HG02885 (cell line): ENCODE results near the gene SLC22A2.

ENCODE experiments used
- ATAC-seq: cut with Tn5 transposase; IDR thresholded peaks from one replicate; pipeline ENCODE4 v1.9.1; 2021; ENCODE audit warnings: mild to moderate bottlenecking; ENCODE audit not compliant: unreplicated experiment, poor library complexity

SLC22A2 gene

DNA sequence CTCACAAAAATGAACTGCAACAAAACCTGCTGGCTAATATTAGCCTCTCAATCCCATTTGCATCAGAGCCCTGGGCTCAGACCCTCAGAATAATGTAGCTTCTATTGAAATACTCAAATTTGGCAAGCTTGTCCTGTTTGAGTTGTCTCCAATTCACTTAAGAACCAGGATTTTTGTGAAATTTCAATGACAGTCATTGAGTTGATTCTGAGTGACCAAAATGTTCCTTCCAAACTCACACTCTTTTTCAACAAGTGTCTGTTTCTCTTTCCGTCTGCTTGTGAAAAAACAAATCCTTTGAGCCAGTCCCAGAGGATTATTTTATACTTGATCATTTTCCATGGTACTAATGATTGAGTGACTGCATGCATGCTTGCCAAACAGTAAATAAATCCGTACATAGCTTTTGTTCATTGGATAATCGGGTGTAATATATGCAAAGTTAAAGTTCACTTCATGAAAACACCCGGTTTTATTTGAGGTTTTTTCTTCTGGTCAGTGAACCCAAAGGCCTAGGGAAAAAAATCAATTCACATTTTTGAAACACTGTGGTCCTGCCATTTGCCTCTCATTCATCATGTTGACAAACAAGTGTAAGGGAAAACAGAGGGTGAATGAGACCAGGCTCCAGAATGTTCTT is 16.4 kb upstream of the SLC22A2 start:
- no peak for ATAC-seq

DNA sequence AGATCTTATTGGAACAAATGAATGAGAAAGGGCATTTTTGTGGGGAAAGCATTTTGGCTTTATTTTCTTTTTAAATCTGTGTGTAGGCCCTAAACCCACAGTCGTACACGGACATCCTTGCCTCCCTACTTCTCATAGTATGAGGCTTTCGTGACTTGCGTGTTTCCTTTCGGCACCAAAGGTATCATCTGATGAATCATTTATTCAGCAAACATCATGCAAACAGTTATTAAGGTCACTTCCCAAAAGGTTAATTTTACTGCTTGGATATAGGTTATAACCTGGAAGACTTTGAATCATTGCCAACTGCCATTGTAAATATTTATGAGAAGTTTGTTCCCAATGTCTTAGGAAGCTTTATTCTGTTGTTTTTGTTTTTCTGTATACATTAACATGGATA is 15.1 kb upstream of the SLC22A2 start:
- ATAC-seq, result no peak

DNA sequence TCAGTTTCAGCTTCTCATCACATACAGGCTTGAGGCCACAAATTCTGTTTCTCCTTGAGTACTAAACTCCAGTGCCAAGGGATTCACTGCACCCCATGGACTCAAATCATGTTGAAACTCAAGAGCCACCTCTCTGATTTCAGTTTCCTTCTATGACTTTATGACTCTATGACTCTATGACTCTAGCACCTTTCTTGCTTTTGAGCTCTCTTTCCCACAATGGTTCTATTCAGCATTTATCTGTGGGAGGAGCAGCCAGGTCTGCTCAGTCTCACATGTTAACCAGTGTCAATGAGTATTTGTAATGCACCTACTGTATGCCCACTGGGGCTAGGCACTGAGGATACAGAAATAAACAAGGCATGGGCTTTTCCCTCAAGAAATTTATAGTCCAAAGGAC is 14.6 kb upstream of the SLC22A2 start:
- ATAC-seq, result no peak

DNA sequence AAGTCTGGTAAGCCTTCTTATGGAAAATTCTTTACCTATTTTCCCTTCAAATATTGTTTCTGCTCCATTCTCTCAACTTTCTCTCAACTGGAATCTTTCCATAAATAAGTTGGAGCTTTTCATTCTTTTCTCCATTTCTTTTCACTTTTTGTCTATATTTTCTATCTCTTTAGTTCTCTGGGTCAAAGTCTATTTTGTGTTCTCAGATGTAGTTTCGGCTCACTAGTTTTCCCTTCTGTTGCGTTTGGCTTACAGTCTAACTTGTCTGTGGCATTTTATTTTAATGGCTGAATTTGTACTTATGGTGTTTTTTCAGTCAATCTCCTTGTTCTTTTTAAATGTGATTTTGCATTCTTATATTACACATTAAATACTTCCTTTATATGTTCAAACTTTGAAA is 14.1 kb upstream of the SLC22A2 start:
- no peak for ATAC-seq

- ATAC-seq, result no peak
Observed at GRCh38 chr6:160270347-160270746, 11.7 kb upstream of the SLC22A2 start.

GRCh38 chr6:160269771-160270170 is 11.2 kb upstream of the SLC22A2 start:
- no peak for ATAC-seq

- ATAC-seq, result no peak
Observed at GRCh38 chr6:160269023-160269521, 10.5 kb upstream of the SLC22A2 start.

DNA sequence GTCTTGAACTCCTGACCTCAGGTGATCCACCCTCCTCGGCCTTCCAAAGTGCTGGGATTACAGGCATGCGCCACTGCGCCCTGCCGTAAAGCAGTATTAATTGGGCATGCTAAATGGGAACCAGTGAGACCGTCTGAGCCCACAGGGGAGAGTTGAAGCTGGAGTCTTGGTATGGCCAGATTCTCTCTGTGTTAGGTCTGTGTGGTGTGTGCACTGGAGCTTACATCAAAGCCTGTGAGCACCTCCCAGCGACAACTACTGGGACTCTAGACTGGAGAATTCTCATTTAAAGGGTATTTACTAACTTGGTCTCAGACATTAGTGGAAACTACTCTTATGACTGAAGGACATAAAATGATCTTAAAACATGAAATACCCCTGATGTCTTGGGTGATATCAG is 8.5 kb upstream of the SLC22A2 start:
- no peak for ATAC-seq

- peak; percentile 76 for ATAC-seq
Observed at GRCh38 chr6:160265869-160266476, 7.4 kb upstream of the SLC22A2 start.

GRCh38 chr6:160264061-160264612 is 5.5 kb upstream of the SLC22A2 start:
- no peak for ATAC-seq

DNA sequence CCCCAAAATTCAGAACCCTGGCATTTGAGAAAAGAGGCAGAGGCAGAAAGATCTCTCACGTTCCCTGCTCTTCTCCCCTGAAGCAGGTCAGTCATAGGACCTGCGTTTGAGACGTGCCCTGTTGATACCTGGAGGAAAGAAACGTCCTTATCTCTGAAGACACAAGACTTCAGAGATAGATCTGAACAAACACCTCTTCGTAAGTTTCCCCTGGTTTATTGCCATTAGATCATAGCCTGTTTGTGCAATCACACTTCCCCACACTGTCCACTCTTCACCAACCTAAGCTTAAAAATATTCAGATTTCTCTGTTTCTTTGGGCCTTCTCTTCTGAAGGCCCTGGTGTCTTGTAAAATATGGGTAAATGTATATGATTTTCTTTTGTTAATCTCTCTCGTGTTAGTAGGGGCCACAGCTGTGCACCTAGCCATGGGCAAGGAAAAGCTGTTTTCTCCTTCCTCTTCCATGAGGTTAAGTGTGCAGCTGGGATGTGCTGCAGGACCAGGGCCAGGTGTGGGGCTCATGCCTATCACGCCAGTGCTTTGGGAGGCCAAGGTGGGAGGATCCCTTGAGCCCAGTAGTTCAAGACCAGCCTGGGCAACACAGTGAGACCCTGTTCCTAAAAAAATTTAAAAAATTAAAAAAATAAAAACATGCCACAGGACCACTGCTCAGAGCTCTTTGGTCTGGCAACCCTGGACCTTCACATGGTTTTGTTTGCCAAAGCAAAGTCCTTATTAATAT is 4.7 kb upstream of the SLC22A2 start:
- no peak for ATAC-seq

GRCh38 chr6:160261991-160262680 is 3.5 kb upstream of the SLC22A2 start:
- ATAC-seq, result no peak

- ATAC-seq, result no peak
Observed at GRCh38 chr6:160260803-160261450, 2.3 kb upstream of the SLC22A2 start.

GRCh38 chr6:160260367-160260766 is 1.7 kb upstream of the SLC22A2 start:
- no peak for ATAC-seq

DNA sequence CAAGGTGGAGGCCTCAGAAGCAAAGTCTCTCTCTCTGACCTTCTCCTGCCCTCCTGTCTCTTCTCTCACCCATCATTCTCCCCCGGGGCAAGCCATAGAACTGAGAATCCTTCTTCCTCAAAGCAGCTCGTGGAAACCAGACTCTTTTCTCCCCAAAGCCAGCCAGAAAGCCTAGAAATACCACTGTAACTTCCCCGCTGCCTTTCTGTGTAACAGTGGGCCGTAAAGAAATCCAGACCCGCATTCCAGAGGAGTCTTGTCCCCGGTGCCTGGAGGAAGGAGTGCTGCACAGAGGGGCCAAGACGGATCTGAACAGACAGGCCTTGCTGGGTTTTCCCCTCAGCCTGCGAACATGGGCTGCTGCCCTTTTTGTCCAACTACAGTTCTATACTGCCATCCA is 977 bp upstream of the SLC22A2 start:
- ATAC-seq, result no peak

DNA sequence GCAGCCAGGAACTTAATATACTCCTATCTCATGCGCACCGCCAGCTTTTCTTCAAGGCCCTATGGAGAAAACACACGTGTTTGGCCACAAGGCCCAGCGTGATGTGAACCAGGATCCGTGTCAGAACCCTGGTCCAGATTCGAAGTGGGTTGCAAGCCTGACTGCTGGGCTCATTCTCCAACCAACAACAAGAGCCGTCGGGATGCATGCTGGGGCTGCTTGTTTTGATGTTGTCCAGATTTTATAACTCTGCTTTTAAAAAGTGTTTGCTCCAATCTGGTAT is 463 bp upstream of the SLC22A2 start:
- ATAC-seq, result no peak

DNA sequence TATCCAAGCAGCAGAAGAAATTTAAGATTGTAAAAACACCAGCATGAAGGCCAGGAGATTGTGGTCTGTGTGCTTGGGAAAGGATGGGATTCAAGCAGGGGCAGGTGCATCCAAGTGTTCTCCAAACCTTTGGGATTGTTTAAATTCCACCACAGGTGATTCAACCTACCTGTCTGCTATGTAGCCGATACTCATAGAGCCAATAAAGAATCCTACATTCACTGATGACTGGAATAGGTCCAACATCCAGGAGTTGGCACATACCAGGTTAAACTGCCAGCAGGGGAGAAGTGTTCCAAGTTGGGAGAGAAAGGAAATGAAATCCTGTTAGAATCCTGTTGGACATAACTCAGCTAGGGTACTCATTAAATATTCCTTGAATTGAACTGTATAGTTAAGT is 2.2 kb downstream of the SLC22A2 start:
- no peak for ATAC-seq

DNA sequence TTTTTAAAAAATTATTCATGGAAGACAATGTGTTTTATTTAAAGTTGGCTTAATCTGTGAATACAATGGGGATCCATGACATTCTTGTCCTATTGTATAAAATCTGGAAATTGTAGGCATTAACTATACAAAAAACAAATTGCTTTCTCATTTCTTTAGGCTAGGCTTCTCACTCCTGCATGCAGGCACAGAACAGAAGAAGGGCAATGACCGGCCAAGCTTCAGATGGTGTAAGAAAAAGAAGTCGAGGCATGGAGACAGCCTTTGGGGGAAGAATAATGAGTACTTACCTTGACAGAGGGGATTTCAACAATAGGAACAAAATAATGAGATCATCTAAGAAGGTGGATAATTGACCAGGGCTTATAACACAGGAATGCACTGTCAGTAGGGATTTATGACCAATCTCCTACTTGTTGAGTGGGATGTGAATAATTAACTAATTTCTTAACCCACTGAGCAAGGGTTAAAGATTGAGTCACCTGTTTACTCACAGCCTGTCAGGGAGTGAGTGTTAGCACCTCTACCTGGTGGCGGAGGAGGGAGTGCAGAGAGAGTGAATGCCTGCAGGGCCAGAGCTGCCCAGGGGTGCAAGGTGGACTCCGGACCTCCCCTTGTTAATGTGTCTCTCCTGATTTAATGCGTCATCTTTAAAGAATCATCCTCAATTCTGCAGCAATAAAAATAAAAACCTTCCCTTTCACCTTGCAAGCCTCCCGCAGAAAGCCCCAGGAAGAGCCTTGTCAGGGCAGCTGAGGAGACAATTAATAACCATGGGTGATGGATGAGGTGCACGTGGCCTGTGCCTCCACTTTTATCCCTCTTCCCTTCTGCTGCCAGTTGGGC is 3.9 kb downstream of the SLC22A2 start:
- ATAC-seq, result no peak

DNA sequence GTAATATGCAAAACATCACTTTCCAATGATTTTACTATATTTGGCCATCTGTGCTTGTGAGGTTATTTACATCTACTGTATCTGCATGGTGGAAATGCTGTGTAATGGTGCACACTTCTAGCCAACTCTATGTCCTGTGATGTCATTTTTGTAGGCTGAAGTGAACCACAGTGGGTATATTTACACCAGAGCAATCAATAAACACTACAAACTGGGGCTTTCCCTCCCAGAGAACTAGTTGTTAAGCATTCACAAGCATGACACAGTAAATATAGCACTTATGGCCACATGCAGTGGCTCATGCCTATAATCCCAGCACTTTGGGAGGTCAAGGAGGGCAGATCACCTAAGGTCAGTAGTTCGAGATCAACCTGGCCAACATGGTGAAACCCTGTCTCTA is 4.9 kb downstream of the SLC22A2 start:
- peak; percentile 87 for ATAC-seq

- no peak for ATAC-seq
Observed at GRCh38 chr6:160253292-160253691, 5.3 kb downstream of the SLC22A2 start.
